ENCODE data around the gene SLC35F4.
"Not testable (repeated sequence)": the region's sequence is repeated elsewhere in the genome, so short reads cannot be mapped to it uniquely, and the experiment has no call there.

The SLC35F4 gene

GRCh38 chr14:57736391-57736790 is 129.5 kb downstream of the SLC35F4 start:
- TF ChIP-seq CTBP1 (IDR thresholded peaks at IDR 0.05; ENCODE audit: borderline replicate concordance) (no peak), LEF1 (IDR thresholded peaks at IDR 0.05; ENCODE audit: borderline replicate concordance) (no peak), ZNF384 (IDR thresholded peaks at IDR 0.05) (no peak), ARNT (IDR thresholded peaks at IDR 0.05) (no peak), FOXA1 (IDR thresholded peaks at IDR 0.05) (no peak), FOXM1 (IDR thresholded peaks at IDR 0.05; ENCODE audit: borderline replicate concordance) (no peak), SUZ12 (IDR thresholded peaks at IDR 0.05) (no peak), SP1 (IDR thresholded peaks at IDR 0.05) (no peak), L3MBTL2 (conservative IDR thresholded peaks at IDR 0.05) (no peak), HDGF (IDR thresholded peaks at IDR 0.05; ENCODE audit: borderline replicate concordance) (no peak), NFRKB (IDR thresholded peaks at IDR 0.05) (no peak)
- CTCF ChIA-PET, result no interaction called here
- POLR2A ChIA-PET, result no interaction called here
- DNase-seq (ENCODE audit: extremely low spot score), result no peak

DNA sequence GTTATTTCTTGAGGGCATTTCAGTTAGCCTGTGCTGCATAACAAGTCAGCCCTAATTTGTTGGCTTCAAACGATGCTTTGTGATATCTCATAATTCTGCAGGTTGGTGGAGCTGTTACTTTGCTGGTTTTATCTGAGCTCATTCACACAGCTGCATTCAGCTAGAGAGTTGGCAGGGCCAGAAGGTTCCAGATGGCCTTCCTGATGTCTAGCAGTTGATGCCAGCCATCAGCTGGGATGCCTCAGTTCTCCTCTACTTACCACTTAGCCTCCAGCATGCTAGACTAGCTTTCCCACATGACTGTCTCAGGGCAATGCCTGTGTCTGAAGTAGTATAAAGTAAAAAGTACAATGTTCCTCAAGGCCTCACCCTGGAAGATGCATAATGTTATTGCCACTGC is 130.6 kb downstream of the SLC35F4 start:
- ChIA-PET POLR2A (no interaction called here), CTCF (interaction anchor here (0.6 kb wide), 1 partner anchor 43 kb away, joined by 4 read pairs; no protein-coding TSS in a partner anchor)
- TF ChIP-seq CTBP1 (IDR thresholded peaks at IDR 0.05; ENCODE audit: borderline replicate concordance), result no peak
- TF ChIP-seq FOXA1 (IDR thresholded peaks at IDR 0.05), result no peak
- DNase-seq (ENCODE audit: extremely low spot score), result no peak

DNA sequence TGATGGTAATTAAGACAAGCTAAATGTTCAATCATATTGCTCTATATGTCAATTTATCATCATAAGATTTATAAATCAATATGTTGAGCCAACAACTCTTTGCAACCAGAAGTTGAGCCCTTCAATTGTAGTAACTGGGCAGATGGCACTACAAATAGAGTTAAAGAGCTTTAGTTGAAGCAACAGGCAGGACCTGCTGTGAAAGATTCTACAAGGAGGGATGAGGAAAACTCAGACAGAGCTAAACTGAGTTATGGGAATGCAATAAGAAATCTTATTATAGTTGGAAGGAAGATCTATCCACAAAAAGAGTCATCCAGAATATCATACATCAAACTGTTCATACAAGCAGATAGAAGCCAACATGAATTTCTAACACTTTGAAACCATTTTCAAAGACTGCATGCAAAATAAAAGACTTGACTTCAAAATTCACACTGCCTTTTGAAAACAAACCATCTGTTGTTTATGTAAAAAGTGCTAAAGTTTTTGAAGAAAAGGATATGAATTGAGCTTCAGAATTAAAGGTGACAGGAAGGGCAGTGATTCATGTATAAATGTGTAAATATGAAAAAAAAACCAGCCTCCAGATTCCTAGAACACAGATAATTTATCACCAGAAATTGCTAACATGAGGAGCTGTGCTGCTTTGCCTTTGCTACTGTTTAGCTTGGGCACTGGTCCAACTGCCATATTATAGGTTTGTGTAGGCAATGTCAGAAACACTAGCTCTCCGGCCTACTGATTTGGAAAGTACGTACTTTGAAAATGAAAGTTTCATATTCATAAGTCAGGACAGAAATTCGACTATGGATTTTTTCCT is 133.2 kb downstream of the SLC35F4 start:
- TF ChIP-seq FOXA1 (IDR thresholded peaks at IDR 0.05) (no peak), SP1 (IDR thresholded peaks at IDR 0.05) (no peak), FOXK2 (IDR thresholded peaks at IDR 0.05) (no peak), CTBP1 (IDR thresholded peaks at IDR 0.05; ENCODE audit: borderline replicate concordance) (no peak), LEF1 (IDR thresholded peaks at IDR 0.05; ENCODE audit: borderline replicate concordance) (no peak), SUZ12 (IDR thresholded peaks at IDR 0.05) (no peak), ARNT (IDR thresholded peaks at IDR 0.05) (no peak), ZNF384 (IDR thresholded peaks at IDR 0.05) (no peak), BHLHE40 (IDR thresholded peaks at IDR 0.05; ENCODE audit: borderline replicate concordance) (no peak), ELF4 (IDR thresholded peaks at IDR 0.05) (no peak), L3MBTL2 (conservative IDR thresholded peaks at IDR 0.05) (no peak), FOXM1 (IDR thresholded peaks at IDR 0.05; ENCODE audit: borderline replicate concordance) (no peak), TARDBP (IDR thresholded peaks at IDR 0.05) (no peak), HDGF (IDR thresholded peaks at IDR 0.05; ENCODE audit: borderline replicate concordance) (no peak), NFRKB (IDR thresholded peaks at IDR 0.05) (no peak), PKNOX1 (IDR thresholded peaks at IDR 0.05) (no peak)
- ChIA-PET CTCF (no interaction called here), POLR2A (no interaction called here)
- no peak for DNase-seq (ENCODE audit: extremely low spot score)

DNA sequence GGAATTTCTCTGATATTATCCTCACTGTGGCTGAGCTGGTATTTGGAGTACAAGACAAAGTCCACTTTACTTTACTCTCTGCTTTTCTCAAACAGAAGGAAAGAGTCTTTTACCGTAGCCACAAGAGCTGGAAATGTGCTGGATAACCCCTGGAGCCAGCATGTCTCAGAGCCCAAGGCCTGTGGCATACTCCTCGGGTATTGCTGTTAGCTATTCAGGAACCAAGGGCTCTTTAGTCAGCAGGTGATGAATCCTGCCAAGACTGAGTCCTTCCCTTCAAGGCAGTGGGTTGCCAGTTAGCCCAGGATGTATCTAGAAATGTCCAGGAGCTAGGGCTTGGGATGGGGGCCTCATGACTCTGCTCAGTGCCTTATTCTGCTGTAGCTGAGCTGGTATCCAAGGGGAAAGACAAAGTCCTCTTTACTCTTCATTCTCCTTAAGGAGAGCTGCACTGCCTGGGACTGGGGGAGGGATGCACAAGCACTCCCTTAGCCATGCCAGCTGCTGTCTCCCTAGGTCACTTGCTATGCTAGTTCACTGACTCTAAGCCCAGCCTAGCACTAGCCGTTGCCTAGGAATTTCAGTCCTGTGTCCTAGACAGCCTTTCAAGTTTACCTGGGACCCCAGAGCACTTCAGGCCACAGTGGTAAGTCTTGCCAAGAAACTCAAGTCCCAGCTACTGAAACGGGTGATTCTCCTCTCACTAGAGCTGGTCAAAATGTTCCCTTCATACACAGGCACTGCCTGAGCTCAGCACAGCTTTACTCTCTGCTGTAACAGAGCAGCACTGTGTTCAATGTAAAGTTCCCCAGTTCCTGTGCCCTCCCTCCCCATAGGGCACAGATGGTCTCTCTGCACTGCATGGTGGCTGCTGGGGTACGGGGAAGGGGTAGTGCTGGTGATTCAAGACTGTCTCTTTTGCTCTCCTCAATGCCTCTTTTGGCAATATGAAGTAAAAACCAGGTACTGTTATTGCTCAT is 136.4 kb downstream of the SLC35F4 start:
- ChIA-PET POLR2A (no interaction called here), CTCF (no interaction called here)
- TF ChIP-seq NFRKB (IDR thresholded peaks at IDR 0.05) (no peak), LEF1 (IDR thresholded peaks at IDR 0.05; ENCODE audit: borderline replicate concordance) (no peak)
- DNase-seq (ENCODE audit: extremely low spot score), result no peak

- no peak for DNase-seq (ENCODE audit: extremely low spot score)
- TF ChIP-seq SP1 (IDR thresholded peaks at IDR 0.05) (no peak), ZNF384 (IDR thresholded peaks at IDR 0.05) (no peak), TARDBP (IDR thresholded peaks at IDR 0.05) (no peak), LEF1 (IDR thresholded peaks at IDR 0.05; ENCODE audit: borderline replicate concordance) (no peak), NFRKB (IDR thresholded peaks at IDR 0.05) (no peak), ARNT (IDR thresholded peaks at IDR 0.05) (no peak), SUZ12 (IDR thresholded peaks at IDR 0.05) (no peak), CTBP1 (IDR thresholded peaks at IDR 0.05; ENCODE audit: borderline replicate concordance) (no peak), BHLHE40 (IDR thresholded peaks at IDR 0.05; ENCODE audit: borderline replicate concordance) (no peak), FOXA1 (IDR thresholded peaks at IDR 0.05) (no peak), HDGF (IDR thresholded peaks at IDR 0.05; ENCODE audit: borderline replicate concordance) (no peak), PKNOX1 (IDR thresholded peaks at IDR 0.05) (no peak)
- ChIA-PET CTCF (no interaction called here), POLR2A (no interaction called here)
These were observed 140.4 kb downstream of the SLC35F4 start for GRCh38 chr14:57725399-57726077.

DNA sequence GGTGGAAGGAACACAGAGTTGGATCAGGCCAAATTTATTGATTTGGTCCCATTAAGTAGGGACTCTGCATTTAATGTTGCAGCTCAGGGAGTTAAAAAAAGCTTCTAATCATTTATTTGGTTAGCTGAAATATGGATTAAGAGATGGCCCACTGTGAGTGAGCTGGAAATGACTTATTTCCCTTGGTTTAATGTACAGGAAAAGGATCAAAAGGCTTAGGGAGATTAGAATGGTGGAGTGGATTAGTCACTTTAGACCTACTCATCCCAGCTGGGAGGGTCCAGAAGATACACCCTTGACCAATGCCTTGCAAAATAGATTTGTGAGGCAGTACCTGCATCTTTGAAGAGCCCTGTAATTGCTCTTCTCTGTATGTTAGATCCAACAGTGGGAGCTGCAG is 143.8 kb downstream of the SLC35F4 start:
- DNase-seq (ENCODE audit: extremely low spot score); CTCF ChIA-PET; POLR2A ChIA-PET: not testable (repeated sequence)

Data from HEK293T (cell line).